Measurements from ENCODE around the gene ADAMTS9. TPM values are rescaled to one million over a fixed set of nuclear protein-coding genes. Genes with fewer than 3 reads are reported as not detected.

The ADAMTS9 gene
- total and polyA plus RNA-seq, 8 donors: 5.5 to 107 (median 30.5) TPM

DNA sequence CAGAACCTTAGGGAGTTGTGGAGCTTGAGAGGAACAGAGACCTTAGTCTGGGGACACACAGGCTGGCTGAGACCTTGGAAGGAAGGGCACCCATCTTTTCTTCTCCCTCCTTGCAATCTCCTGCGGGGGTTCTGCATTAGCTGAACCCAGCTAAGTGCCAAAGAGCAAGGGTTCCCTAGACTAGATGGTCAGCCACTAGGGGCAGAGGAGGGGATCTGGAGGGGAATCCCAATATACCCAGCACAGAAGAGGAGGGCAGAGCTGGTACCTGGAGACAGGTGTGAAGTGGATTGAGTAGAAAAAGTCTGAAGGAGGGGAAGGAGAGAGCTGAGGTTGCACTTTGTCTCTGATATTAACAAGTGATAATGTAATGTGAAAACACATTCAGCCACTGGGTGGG is 212.8 kb downstream of the ADAMTS9 start:
- intact Hi-C loops (cut with DNase I; ENCODE audit: low total_unique reads): no loop called here
- no peak overlapping the region for H3K4me3 ChIP-seq
- WGBS, 5 donors: 67 to 100% (median 96%) methylated on average over 1 of the region's 1 CpG
- H3K27me3 ChIP-seq: no peaks in the 10 kb centered on the region
- H3K4me1 ChIP-seq: no peaks in the 10 kb centered on the region
- H3K36me3 ChIP-seq: no peaks in the 10 kb centered on the region
- no peaks in the 10 kb centered on the region for H3K9me3 ChIP-seq
- no peak for TF ChIP-seq POLR2AphosphoS5 (IDR thresholded peaks at IDR 0.05)
- no peak for TF ChIP-seq POLR2A (IDR thresholded peaks at IDR 0.05)
- no peak for TF ChIP-seq EP300 (IDR thresholded peaks at IDR 0.05)
- TF ChIP-seq, protein P1, sequence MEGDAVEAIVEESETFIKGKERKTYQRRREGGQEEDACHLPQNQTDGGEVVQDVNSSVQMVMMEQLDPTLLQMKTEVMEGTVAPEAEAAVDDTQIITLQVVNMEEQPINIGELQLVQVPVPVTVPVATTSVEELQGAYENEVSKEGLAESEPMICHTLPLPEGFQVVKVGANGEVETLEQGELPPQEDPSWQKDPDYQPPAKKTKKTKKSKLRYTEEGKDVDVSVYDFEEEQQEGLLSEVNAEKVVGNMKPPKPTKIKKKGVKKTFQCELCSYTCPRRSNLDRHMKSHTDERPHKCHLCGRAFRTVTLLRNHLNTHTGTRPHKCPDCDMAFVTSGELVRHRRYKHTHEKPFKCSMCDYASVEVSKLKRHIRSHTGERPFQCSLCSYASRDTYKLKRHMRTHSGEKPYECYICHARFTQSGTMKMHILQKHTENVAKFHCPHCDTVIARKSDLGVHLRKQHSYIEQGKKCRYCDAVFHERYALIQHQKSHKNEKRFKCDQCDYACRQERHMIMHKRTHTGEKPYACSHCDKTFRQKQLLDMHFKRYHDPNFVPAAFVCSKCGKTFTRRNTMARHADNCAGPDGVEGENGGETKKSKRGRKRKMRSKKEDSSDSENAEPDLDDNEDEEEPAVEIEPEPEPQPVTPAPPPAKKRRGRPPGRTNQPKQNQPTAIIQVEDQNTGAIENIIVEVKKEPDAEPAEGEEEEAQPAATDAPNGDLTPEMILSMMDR (IDR thresholded peaks at IDR 0.05): no peak
- no peak for DNase-seq
- H3K27ac ChIP-seq: no peak overlapping the region

DNA sequence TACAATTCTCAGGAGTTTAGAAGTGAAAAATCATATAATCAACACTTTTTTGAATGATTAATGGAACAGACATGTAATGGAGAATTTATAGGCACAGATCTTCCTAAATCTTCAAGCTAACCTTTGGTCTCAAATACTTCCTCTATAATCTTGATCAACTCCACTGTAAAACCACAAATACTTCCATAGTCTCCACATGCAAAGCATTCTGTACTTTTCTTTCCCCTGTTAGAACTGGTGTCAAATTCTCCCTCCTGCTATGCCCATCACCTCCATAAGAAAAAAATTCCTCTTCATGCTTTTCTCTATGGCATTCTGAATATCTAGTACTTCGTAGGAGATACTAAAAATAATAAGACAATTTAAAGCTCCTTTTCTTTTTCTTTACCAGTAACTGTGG is 214.3 kb downstream of the ADAMTS9 start:
- H3K4me3 ChIP-seq: no peak overlapping the region
- DNase-seq: no peak
- no peaks in the 10 kb centered on the region for H3K9me3 ChIP-seq
- WGBS, 5 donors: 73 to 90% (median 79%) methylated on average over 1 of the region's 1 CpG
- H3K4me1 ChIP-seq: no peaks in the 10 kb centered on the region
- no peak overlapping the region for H3K27ac ChIP-seq
- intact Hi-C loops (cut with DNase I; ENCODE audit: low total_unique reads): no loop called here
- TF ChIP-seq, protein P1 (IDR thresholded peaks at IDR 0.05): no peak
- no peak for TF ChIP-seq POLR2A (IDR thresholded peaks at IDR 0.05)
- TF ChIP-seq POLR2AphosphoS5 (IDR thresholded peaks at IDR 0.05): no peak
- no peak for TF ChIP-seq EP300 (IDR thresholded peaks at IDR 0.05)
- no peaks in the 10 kb centered on the region for H3K36me3 ChIP-seq
- no peaks in the 10 kb centered on the region for H3K27me3 ChIP-seq

DNA sequence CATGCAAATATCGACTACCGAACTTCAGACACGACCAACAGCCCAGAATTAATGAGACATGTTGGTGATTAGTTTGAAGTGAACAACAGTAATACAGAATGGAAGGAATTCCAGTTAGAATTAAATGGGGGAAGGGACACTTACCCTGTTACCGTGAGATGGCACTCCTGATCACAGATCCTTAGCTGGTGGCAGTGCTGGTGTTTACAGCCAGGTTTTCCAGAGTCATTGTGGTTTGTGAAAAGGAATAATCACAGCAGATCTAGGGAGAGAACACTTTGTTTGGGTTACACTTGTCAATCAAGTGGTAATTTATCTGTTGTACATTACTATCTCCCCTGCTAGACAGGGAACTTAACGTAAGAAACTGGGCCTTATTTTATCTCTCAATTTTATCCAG is 217.4 kb downstream of the ADAMTS9 start:
- TF ChIP-seq POLR2A (IDR thresholded peaks at IDR 0.05) (no peak), EP300 (IDR thresholded peaks at IDR 0.05) (no peak), POLR2AphosphoS5 (IDR thresholded peaks at IDR 0.05) (no peak)
- TF ChIP-seq, protein P1 (IDR thresholded peaks at IDR 0.05): no peak
- no peaks in the 10 kb centered on the region for H3K27me3 ChIP-seq
- DNase-seq: no peak
- intact Hi-C loops (cut with DNase I; ENCODE audit: low total_unique reads): no loop called here
- H3K4me3 ChIP-seq: no peak overlapping the region
- no peaks in the 10 kb centered on the region for H3K9me3 ChIP-seq
- 78 to 85% (median 79%) methylated on average over 5 of the region's 5 CpGs for WGBS, 5 donors
- no peaks in the 10 kb centered on the region for H3K36me3 ChIP-seq
- H3K4me1 ChIP-seq: no peaks in the 10 kb centered on the region
- H3K27ac ChIP-seq: no peak overlapping the region

DNA sequence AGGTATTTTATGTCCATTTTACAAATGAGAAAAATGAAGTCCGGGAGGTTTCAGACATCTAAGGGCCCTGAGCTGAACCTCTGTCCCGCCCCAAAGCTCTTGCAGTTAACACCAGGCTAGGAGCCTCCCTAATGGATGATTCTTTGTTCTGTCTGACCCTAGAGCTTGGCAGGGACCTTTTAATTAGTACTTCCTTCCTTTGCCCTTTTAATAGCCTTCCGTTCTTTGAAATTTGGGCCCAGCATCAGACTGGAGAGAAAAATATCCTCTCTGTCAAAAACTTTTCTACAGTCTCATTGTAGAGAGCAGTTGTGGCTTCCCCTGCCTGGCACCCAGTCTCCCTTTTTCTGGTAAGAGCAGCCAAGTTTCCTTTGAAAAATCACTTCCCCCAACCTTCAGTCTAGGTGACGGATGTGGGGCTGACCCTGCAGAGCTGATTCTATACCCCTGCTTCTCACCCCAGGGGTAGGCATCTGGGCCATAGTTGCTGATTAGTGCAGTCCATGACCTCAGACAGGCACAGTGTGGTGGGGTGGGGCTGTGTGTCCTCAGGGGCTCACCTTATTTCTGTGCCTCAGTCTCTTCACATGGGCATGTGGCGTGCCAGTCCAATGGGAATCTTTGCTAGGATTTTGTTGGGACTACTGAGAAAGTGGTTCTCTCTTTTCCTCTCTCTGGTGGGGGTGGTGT is 220.4 kb downstream of the ADAMTS9 start:
- Histone ChIP-seq H3K9me3 (no peaks in the 10 kb centered on the region), H3K27me3 (no peaks in the 10 kb centered on the region), H3K36me3 (no peaks in the 10 kb centered on the region), H3K4me1 (peaks cover 0 to 4% (median 0%) of the 10 kb centered on the region in 4 donors), H3K4me3 (no peak overlapping the region), H3K27ac (no peak overlapping the region)
- DNase-seq: no peak
- 70 to 79% (median 72%) methylated on average over 5 of the region's 5 CpGs for WGBS, 5 donors
- intact Hi-C loops (cut with DNase I; ENCODE audit: low total_unique reads): no loop called here
- TF ChIP-seq EP300 (IDR thresholded peaks at IDR 0.05) (no peak), POLR2A (IDR thresholded peaks at IDR 0.05) (no peak), POLR2AphosphoS5 (IDR thresholded peaks at IDR 0.05) (no peak)
- TF ChIP-seq, protein P1 (IDR thresholded peaks at IDR 0.05): no peak

Small RNA genes lying within 50 kb of the gene (small RNA-seq; reads per million reads assigned to genes)
- gene RNU6-739P: 0 reads per million in 4 donors
